GM10266 (cell line): Measurements from ENCODE around the gene LRRC4C.
"Not testable (repeated sequence)": the region's sequence is repeated elsewhere in the genome, so short reads cannot be mapped to it uniquely, and the experiment has no call there.

ENCODE experiments used
- DNase-seq: peaks from one replicate; pipeline ENCODE4 v3.0.0; 2012; ENCODE audit errors: extremely low spot score
- TF ChIP-seq, protein P1 (sequence below): IDR thresholded peaks from 2 replicates; pipeline ENCODE4 v1.5.1; 2012; ENCODE audit warnings: mild to moderate bottlenecking, low read depth; ENCODE audit not compliant: control insufficient read depth, insufficient read depth; ENCODE audit errors: missing control alignments

The LRRC4C gene

GRCh38 chr11:40921246-40921645, 538.2 kb downstream of the LRRC4C start:
- DNase-seq, result no peak
- TF ChIP-seq, protein P1, sequence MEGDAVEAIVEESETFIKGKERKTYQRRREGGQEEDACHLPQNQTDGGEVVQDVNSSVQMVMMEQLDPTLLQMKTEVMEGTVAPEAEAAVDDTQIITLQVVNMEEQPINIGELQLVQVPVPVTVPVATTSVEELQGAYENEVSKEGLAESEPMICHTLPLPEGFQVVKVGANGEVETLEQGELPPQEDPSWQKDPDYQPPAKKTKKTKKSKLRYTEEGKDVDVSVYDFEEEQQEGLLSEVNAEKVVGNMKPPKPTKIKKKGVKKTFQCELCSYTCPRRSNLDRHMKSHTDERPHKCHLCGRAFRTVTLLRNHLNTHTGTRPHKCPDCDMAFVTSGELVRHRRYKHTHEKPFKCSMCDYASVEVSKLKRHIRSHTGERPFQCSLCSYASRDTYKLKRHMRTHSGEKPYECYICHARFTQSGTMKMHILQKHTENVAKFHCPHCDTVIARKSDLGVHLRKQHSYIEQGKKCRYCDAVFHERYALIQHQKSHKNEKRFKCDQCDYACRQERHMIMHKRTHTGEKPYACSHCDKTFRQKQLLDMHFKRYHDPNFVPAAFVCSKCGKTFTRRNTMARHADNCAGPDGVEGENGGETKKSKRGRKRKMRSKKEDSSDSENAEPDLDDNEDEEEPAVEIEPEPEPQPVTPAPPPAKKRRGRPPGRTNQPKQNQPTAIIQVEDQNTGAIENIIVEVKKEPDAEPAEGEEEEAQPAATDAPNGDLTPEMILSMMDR, result no peak

- not testable (repeated sequence) for DNase-seq
These were observed 548.7 kb downstream of the LRRC4C start for GRCh38 chr11:40910774-40911173.

DNA sequence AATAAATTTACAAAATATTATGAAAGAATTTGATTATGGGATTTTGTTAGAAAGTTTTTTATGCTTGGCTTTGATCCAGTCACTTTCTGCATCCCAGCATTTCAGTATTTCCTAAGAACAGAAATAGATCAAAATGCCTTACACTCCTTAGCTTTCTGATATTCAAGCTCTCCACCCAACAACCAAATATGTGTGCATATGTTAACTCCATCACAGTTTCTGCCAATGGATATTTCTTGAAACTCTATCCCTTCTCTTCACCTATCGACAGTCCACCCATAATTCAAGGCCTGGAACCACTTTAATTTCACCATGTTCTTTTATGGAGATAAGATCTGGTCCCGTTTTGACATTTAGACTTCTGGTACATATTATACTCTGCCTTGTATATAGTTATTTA, 565.0 kb downstream of the LRRC4C start:
- DNase-seq, result no peak
- TF ChIP-seq, protein P1, result no peak

- DNase-seq, result no peak
- TF ChIP-seq, protein P1, result no peak
These were observed 574.0 kb downstream of the LRRC4C start for GRCh38 chr11:40885250-40885954.

- TF ChIP-seq, protein P1, result no peak
- DNase-seq, result no peak
These were observed 577.2 kb downstream of the LRRC4C start for GRCh38 chr11:40882301-40882700.

- DNase-seq, result no peak
- TF ChIP-seq, protein P1, result no peak
These were observed 579.5 kb downstream of the LRRC4C start for GRCh38 chr11:40879911-40880310.

DNA sequence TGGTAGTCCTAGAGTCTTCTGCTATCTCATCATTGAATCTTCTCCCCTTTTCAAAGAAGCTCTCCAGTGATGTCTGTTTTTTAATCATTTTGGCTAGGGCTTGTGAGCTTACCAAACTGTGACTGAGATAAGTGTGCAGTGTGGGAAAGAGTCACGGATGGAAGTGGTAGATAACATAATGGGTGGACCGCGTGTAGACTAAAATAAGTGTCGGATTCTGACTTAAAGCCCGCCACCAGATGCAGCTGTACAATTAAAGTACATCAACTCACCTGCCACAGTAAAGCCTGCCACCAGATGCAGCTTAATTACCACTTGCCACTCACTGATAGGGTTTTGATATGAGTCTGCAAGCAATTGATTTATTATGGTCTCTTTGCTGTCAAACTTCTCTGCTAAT, 581.5 kb downstream of the LRRC4C start:
- DNase-seq, result no peak
- TF ChIP-seq, protein P1, result no peak

DNA sequence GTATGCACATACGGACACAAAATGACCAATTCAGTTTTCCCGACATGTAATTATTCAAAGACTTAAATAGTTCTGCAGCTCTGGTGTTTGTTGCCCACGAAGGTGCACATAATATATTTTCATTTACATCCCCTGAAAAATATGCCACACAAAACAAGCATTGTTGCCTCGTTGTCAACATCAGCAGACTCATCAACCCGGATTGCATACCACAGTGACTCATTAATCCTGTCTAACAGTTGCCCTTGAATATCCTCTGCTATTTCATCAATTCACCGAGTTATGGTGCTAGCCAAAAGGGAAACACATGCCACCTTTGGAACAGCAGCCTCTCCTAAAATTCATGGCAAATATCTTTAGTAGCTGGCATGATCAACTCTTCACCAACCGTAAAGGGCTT, 582.2 kb downstream of the LRRC4C start:
- no peak for DNase-seq

More for the DNA sequence above, 582.2 kb downstream of the LRRC4C start:
- TF ChIP-seq, protein P1, result no peak
